GM12878 (cell line): ENCODE data around the gene RNF220. TPM values are rescaled to one million over a fixed set of nuclear protein-coding genes. Genes with fewer than 3 reads are reported as not detected.

Experiments used
- EP300 ChIP-seq, 2 experiments: fragments of 150-350 bp in 1 of 2; IDR thresholded peaks; 2 replicates each; pipeline ENCODE4 v1.6.1; 2011 to 2012; ENCODE audit warnings: low read depth in 2 of 2, low read length in 2 of 2, borderline replicate concordance in 1 of 2, improper control_type of control experiment in 1 of 2, inconsistent platforms in 1 of 2; ENCODE audit not compliant: control insufficient read depth in 1 of 2
- HDGF ChIP-seq: fragments of 450-650 bp; IDR thresholded peaks from 2 replicates; pipeline ENCODE4 v1.6.1; 2016; ENCODE audit warnings: antibody characterized with exemption
- NKRF ChIP-seq: fragments of 450-650 bp; conservative IDR thresholded peaks from 2 replicates; pipeline ENCODE4 v1.6.1; 2017; ENCODE audit warnings: mild to moderate bottlenecking, moderate library complexity
- PAX8 ChIP-seq: fragments of 450-650 bp; IDR thresholded peaks from 2 replicates; pipeline ENCODE4 v1.6.1; 2017; ENCODE audit warnings: mild to moderate bottlenecking, moderate library complexity
- ZNF687 ChIP-seq: fragments of 450-650 bp; IDR thresholded peaks from 2 replicates; pipeline ENCODE4 v1.6.1; 2017; ENCODE audit warnings: mild to moderate bottlenecking, moderate library complexity
- polyA plus RNA-seq, 11 experiments: library from polyadenylated mRNA; depleted of rRNA in 4 of 11; unstranded in 6 of 11; stranded (reverse) in 5 of 11; fragments of >200 nt; fragmentation: Nextera tagmentation in 4 of 11; fragmentation: Illumina TruSeq in 1 of 11; extraction: Ambion mirVana in 4 of 11; extraction: Trizol in 1 of 11; gene quantifications; 1 replicate in 1 of 11; 2 replicates in 10 of 11; pipeline versions ENCODE4 v1.2.1 to v1.2.3, GENCODE V29; 2011 to 2016; ENCODE audit warnings: inconsistent platforms in 2 of 11, missing spikeins in 2 of 11, low read depth in 1 of 11
- total RNA-seq, 4 experiments: library from RNA; depleted of rRNA in 3 of 4; stranded (reverse); fragments of >200 nt in 3 of 4; fragmentation: Illumina TruSeq in 1 of 4; extraction: Trizol in 1 of 4; gene quantifications; 2 replicates each; pipeline versions ENCODE4 v1.2.1 to v1.2.3, GENCODE V29; 2013 to 2021

The RNF220 gene
- total and polyA plus RNA-seq, 10 of the 15 experiments (the other 5 are each of a cell fraction or from before 2014, with no cell fraction given): 4.6 to 84.1 (median 53.7) TPM

GRCh38 chr1:44598167-44598566 is 193.1 kb downstream of the RNF220 start (continued):
- TF ChIP-seq NKRF (no peak), EP300 (IDR thresholded peaks at IDR 0.05; ENCODE audit: borderline replicate concordance in 1 of 2, control insufficient read depth in 1 of 2, low read depth in 2 of 2, low read length in 2 of 2) (no peak), PAX8 (no peak), HDGF (no peak), ZNF687 (no peak)
